HEK293 (cell line): ENCODE results near the gene STAT3.

Experiments used
- CTCF ChIA-PET: fragments of 350-600 bp; formaldehyde crosslinking; extraction: SDS; loops from one replicate; lab custom pipeline; 2021; ENCODE audit warnings: antibody characterized with exemption; lab: Yijun Ruan, JAX
- POLR2A ChIA-PET: fragments of 300-600 bp; formaldehyde crosslinking; extraction: SDS; loops from one replicate; lab custom pipeline; 2020; ENCODE audit warnings: antibody characterized with exemption, inconsistent platforms; lab: Yijun Ruan, JAX
- H3K27ac ChIP-seq: fragments of 200-500 bp; sonication (Bioruptor generic); 2 replicates; pipeline ENCODE4 v1.5.1; 2014; ENCODE audit warnings: low read depth, low read length, control low read depth, inconsistent platforms; ENCODE audit errors: extremely low read depth
- H3K36me3 ChIP-seq, 2 experiments: fragments of 200-500 bp in 1 of 2; sonication (Bioruptor generic) in 1 of 2; 1 replicate in 1 of 2; 2 replicates in 1 of 2; pipeline ENCODE4 v1.5.1; 2014 to 2017; ENCODE audit warnings: inconsistent platforms in 2 of 2, low read length in 2 of 2; ENCODE audit not compliant: control insufficient read depth in 2 of 2, insufficient read depth in 1 of 2
- H3K4me1 ChIP-seq: fragments of 200-500 bp; sonication (Bioruptor generic); 2 replicates; pipeline ENCODE4 v1.5.1; 2014; ENCODE audit warnings: mild to moderate bottlenecking, low read length, inconsistent platforms; ENCODE audit not compliant: control insufficient read depth, insufficient read depth
- H3K4me3 ChIP-seq: 2 replicates; pipeline ENCODE4 v1.5.1; 2011; ENCODE audit warnings: low read depth, mild to moderate bottlenecking, control low read depth, low read length, moderate library complexity
- H3K9me3 ChIP-seq: fragments of 200-500 bp; sonication (Bioruptor generic); 2 replicates; pipeline ENCODE4 v1.5.1; 2014; ENCODE audit warnings: low read depth, low read length, inconsistent platforms; ENCODE audit not compliant: control insufficient read depth, insufficient read depth
- BCL11B ChIP-seq: fragments of 450-650 bp; formaldehyde crosslinking; IDR thresholded peaks from 2 replicates; pipeline ENCODE4 v1.5.1; 2016; ENCODE audit warnings: low read depth, missing biosample characterization, missing genetic modification characterization
- GLIS1 ChIP-seq: fragments of 450-650 bp; formaldehyde crosslinking; IDR thresholded peaks from 2 replicates; pipeline ENCODE4 v1.5.1; 2016; ENCODE audit warnings: missing biosample characterization, missing genetic modification characterization
- KLF16 ChIP-seq: fragments of 450-650 bp; formaldehyde crosslinking; IDR thresholded peaks from 2 replicates; pipeline ENCODE4 v1.5.1; 2017; ENCODE audit warnings: missing biosample characterization, missing genetic modification characterization
- MEIS1 ChIP-seq: sonication (generic); formaldehyde crosslinking; IDR thresholded peaks from 2 replicates; pipeline ENCODE4 v1.8.1; 2022; ENCODE audit warnings: missing genetic modification reagents, mild to moderate bottlenecking, borderline replicate concordance
- SCRT1 ChIP-seq: fragments of 450-650 bp; formaldehyde crosslinking; IDR thresholded peaks from 2 replicates; pipeline ENCODE4 v1.5.1; 2016; ENCODE audit warnings: missing biosample characterization, missing genetic modification characterization, borderline replicate concordance
- SCRT2 ChIP-seq: fragments of 450-650 bp; formaldehyde crosslinking; IDR thresholded peaks from 2 replicates; pipeline ENCODE4 v1.5.1; 2016; ENCODE audit warnings: missing biosample characterization, missing genetic modification characterization
- ZBTB44 ChIP-seq: fragments of 450-650 bp; IDR thresholded peaks from 2 replicates; pipeline ENCODE4 v1.5.1; 2018; ENCODE audit warnings: missing biosample characterization, mild to moderate bottlenecking, missing genetic modification characterization
- ZEB2 ChIP-seq: fragments of 450-650 bp; formaldehyde crosslinking; IDR thresholded peaks from 2 replicates; pipeline ENCODE4 v1.5.1; 2016; ENCODE audit warnings: missing biosample characterization, missing genetic modification characterization
- ZNF280C ChIP-seq: fragments of 450-650 bp; formaldehyde crosslinking; IDR thresholded peaks from 2 replicates; pipeline ENCODE4 v1.5.1; 2016; ENCODE audit warnings: missing biosample characterization, missing genetic modification characterization
- ZNF335 ChIP-seq: fragments of 450-650 bp; formaldehyde crosslinking; conservative IDR thresholded peaks from 2 replicates; pipeline ENCODE4 v1.5.1; 2016; ENCODE audit warnings: missing biosample characterization, missing genetic modification characterization
- ZNF350 ChIP-seq: fragments of 450-650 bp; formaldehyde crosslinking; IDR thresholded peaks from 2 replicates; pipeline ENCODE4 v1.5.0; 2017; ENCODE audit warnings: missing biosample characterization, mild to moderate bottlenecking, missing genetic modification characterization
- ZNF529 ChIP-seq: fragments of 450-650 bp; formaldehyde crosslinking; IDR thresholded peaks from 2 replicates; pipeline ENCODE4 v1.5.1; 2017; ENCODE audit warnings: missing genetic modification characterization, missing biosample characterization; ENCODE audit not compliant: insufficient replicate concordance
- ZNF549 ChIP-seq: fragments of 450-650 bp; IDR thresholded peaks from 2 replicates; pipeline ENCODE4 v1.5.1; 2018; ENCODE audit warnings: missing biosample characterization, missing genetic modification characterization, mild to moderate bottlenecking, inconsistent platforms, moderate library complexity
- ZNF621 ChIP-seq: fragments of 450-650 bp; formaldehyde crosslinking; IDR thresholded peaks from 2 replicates; pipeline ENCODE4 v1.5.1; 2017; ENCODE audit warnings: missing biosample characterization, missing genetic modification characterization
- ZNF629 ChIP-seq: fragments of 450-650 bp; formaldehyde crosslinking; IDR thresholded peaks from 2 replicates; pipeline ENCODE4 v1.5.1; 2017; ENCODE audit warnings: missing biosample characterization, missing genetic modification characterization
- ZNF664 ChIP-seq: fragments of 450-650 bp; formaldehyde crosslinking; IDR thresholded peaks from 2 replicates; pipeline ENCODE4 v1.5.1; 2016; ENCODE audit warnings: missing biosample characterization, missing genetic modification characterization
- ZNF747 ChIP-seq: fragments of 450-650 bp; formaldehyde crosslinking; IDR thresholded peaks from 2 replicates; pipeline ENCODE4 v1.5.1; 2016; ENCODE audit warnings: missing biosample characterization, missing genetic modification characterization
- ZSCAN30 ChIP-seq: fragments of 450-650 bp; IDR thresholded peaks from 2 replicates; pipeline ENCODE4 v1.5.1; 2018; ENCODE audit warnings: missing biosample characterization, mild to moderate bottlenecking, missing genetic modification characterization, moderate library complexity
- TF ChIP-seq, protein P1 (sequence below): fragments of 450-650 bp; formaldehyde crosslinking; IDR thresholded peaks from 2 replicates; pipeline ENCODE4 v1.5.1; 2017; ENCODE audit warnings: missing biosample characterization, missing genetic modification characterization
- TF ChIP-seq, protein P2 (sequence below): fragments of 450-650 bp; formaldehyde crosslinking; IDR thresholded peaks from 2 replicates; pipeline ENCODE4 v1.5.1; 2016; ENCODE audit warnings: missing biosample characterization, missing genetic modification characterization
- TF ChIP-seq, protein P3 (sequence below): fragments of 450-650 bp; formaldehyde crosslinking; IDR thresholded peaks from 2 replicates; pipeline ENCODE4 v1.5.1; 2016; ENCODE audit warnings: missing biosample characterization, missing genetic modification characterization
- TF ChIP-seq, protein P4 (sequence below): fragments of 450-650 bp; formaldehyde crosslinking; IDR thresholded peaks from 2 replicates; pipeline ENCODE4 v1.5.1; 2016; ENCODE audit warnings: missing biosample characterization, missing genetic modification characterization

Gene STAT3

GRCh38 chr17:42428141-42428944 lies 40.1 kb upstream of the STAT3 start (continued):
- TF ChIP-seq ZBTB44 (tag by site-specific recombination), result peak; percentile 68
- TF ChIP-seq ZEB2 (tag by site-specific recombination), result peak; percentile 48; the same call in 1 of the 2 replicates
- TF ChIP-seq BCL11B (tag by site-specific recombination), result no peak
- TF ChIP-seq ZNF629 (tag by site-specific recombination), result peak; percentile 46; the same call in 1 of the 2 replicates
- TF ChIP-seq SCRT2, result peak; percentile 99

- H3K4me1 ChIP-seq, result peaks cover 2% of the 10 kb centered on the region
- POLR2A ChIA-PET, result interaction anchor here (0.7 to 3.3 kb wide), 3 partner anchors 36 to 399 kb away, joined by 3 to 25 read pairs (median 3); partner anchors contain the start of gene BECN1
- no peaks in the 10 kb centered on the region for H3K9me3 ChIP-seq
- H3K4me3 ChIP-seq, result no peak overlapping the region
- H3K36me3 ChIP-seq, result no peaks in the 10 kb centered on the region; a peak in 1 of 3 replicates
- CTCF ChIA-PET, result interaction anchor here (7.0 kb wide), 1 partner anchor 19 kb away, joined by 33 read pairs; no protein-coding TSS in a partner anchor
- no peak overlapping the region for H3K27ac ChIP-seq
- TF ChIP-seq GLIS1 (no peak), KLF16 (tag by site-specific recombination) (no peak), SCRT1 (tag by site-specific recombination) (no peak), ZNF549 (tag by site-specific recombination) (no peak), ZNF335 (peak; percentile 77)
- TF ChIP-seq, protein P1, sequence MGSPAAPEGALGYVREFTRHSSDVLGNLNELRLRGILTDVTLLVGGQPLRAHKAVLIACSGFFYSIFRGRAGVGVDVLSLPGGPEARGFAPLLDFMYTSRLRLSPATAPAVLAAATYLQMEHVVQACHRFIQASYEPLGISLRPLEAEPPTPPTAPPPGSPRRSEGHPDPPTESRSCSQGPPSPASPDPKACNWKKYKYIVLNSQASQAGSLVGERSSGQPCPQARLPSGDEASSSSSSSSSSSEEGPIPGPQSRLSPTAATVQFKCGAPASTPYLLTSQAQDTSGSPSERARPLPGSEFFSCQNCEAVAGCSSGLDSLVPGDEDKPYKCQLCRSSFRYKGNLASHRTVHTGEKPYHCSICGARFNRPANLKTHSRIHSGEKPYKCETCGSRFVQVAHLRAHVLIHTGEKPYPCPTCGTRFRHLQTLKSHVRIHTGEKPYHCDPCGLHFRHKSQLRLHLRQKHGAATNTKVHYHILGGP (tag by site-specific recombination), result no peak
Measured at GRCh38 chr17:42424991-42425610, 36.9 kb upstream of the STAT3 start.

DNA sequence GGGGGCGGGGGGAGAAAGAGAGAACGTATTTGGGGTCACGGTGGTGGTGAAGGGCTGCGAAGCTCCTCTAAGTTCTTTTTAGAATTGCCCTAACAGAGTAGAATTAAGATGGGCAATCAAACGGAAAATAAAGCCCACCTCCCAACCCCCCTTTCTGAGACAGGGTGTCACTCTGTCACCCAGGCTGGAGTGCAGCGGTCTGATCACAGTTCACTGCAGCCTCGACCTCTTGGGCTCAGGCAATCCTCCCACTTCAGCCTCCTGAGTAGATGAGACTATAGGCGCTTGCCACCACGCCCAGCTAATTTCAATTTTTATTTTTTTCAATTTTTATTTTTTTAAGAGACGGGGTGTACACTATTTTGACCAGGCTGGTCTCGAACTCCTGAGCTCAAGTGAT lies 35.5 kb upstream of the STAT3 start:
- TF ChIP-seq ZNF664 (tag by site-specific recombination) (no peak), ZNF621 (no peak), ZNF280C (no peak), KLF16 (tag by site-specific recombination) (no peak), ZSCAN30 (tag by site-specific recombination) (no peak), MEIS1 (CRISPR knock-in tag) (no peak), ZNF747 (tag by site-specific recombination) (no peak), ZNF350 (no peak), ZNF529 (tag by site-specific recombination) (no peak)
- TF ChIP-seq, protein P2, sequence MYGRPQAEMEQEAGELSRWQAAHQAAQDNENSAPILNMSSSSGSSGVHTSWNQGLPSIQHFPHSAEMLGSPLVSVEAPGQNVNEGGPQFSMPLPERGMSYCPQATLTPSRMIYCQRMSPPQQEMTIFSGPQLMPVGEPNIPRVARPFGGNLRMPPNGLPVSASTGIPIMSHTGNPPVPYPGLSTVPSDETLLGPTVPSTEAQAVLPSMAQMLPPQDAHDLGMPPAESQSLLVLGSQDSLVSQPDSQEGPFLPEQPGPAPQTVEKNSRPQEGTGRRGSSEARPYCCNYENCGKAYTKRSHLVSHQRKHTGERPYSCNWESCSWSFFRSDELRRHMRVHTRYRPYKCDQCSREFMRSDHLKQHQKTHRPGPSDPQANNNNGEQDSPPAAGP (tag by site-specific recombination), result no peak
- TF ChIP-seq, protein P3, sequence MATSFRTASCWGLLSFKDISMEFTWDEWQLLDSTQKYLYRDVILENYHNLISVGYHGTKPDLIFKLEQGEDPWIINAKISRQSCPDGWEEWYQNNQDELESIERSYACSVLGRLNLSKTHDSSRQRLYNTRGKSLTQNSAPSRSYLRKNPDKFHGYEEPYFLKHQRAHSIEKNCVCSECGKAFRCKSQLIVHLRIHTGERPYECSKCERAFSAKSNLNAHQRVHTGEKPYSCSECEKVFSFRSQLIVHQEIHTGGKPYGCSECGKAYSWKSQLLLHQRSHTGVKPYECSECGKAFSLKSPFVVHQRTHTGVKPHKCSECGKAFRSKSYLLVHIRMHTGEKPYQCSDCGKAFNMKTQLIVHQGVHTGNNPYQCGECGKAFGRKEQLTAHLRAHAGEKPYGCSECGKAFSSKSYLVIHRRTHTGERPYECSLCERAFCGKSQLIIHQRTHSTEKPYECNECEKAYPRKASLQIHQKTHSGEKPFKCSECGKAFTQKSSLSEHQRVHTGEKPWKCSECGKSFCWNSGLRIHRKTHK, result no peak
- TF ChIP-seq, protein P4, sequence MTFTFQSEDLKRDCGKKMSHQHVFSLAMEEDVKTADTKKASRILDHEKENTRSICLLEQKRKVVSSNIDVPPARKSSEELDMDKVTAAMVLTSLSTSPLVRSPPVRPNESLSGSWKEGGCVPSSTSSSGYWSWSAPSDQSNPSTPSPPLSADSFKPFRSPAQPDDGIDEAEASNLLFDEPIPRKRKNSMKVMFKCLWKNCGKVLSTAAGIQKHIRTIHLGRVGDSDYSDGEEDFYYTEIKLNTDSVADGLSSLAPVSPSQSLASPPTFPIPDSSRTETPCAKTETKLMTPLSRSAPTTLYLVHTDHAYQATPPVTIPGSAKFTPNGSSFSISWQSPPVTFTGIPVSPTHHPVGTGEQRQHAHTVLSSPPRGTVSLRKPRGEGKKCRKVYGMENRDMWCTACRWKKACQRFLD (tag by site-specific recombination), result no peak
- Histone ChIP-seq H3K4me3 (no peak overlapping the region), H3K4me1 (peaks cover 2% of the 10 kb centered on the region), H3K36me3 (no peaks in the 10 kb centered on the region; a peak in 1 of 3 replicates), H3K9me3 (no peaks in the 10 kb centered on the region), H3K27ac (peak overlapping the region; percentile 38; the same call in 1 of the 2 replicates)
- POLR2A ChIA-PET, result interaction anchor here (0.6 to 3.3 kb wide), 39 partner anchors 8 to 574 kb away, joined by 3 to 73 read pairs (median 5); partner anchors contain the start of genes ACLY, DNAJC7, GHDC and NAGLU
- CTCF ChIA-PET, result interaction anchor here (0.5 to 7.0 kb wide), 18 partner anchors 13 to 573 kb away, joined by 3 to 33 read pairs (median 4); no protein-coding TSS in a partner anchor
